Endothelial cell of umbilical vein (primary cell): ENCODE results near the gene PRAMEF5. TPM values are rescaled to one million over a fixed set of nuclear protein-coding genes. Genes with fewer than 3 reads are reported as not detected.
"Not testable (repeated sequence)": the region's sequence is repeated elsewhere in the genome, so short reads cannot be mapped to it uniquely, and the experiment has no call there.

ENCODE experiments used
- BruUV-seq: library from RNA; stranded (reverse); fragments of 400-500 nt; replicated peaks from 2 replicates; lab custom pipeline; 2021; lab: Mats Ljungman, UMichigan
- CTCF ChIA-PET: fragments of 300-600, 350-600 bp; sonication (Branson Sonifier 250); formaldehyde crosslinking; loops from one replicate; lab custom pipeline; 2021; ENCODE audit warnings: antibody characterized with exemption, inconsistent platforms; lab: Charles Lee
- POLR2A ChIA-PET: fragments of 300-600, 350-600 bp; sonication (Branson Sonifier 250); formaldehyde crosslinking; loops from one replicate; lab custom pipeline; 2021; ENCODE audit warnings: antibody characterized with exemption, inconsistent platforms; lab: Charles Lee
- DNase-seq: peaks from one replicate; pipeline ENCODE4 v3.0.0-alpha.2; 2011; ENCODE audit warnings: low read depth, low spot score
- FAIRE-seq: peaks from 2 replicates; lab custom pipeline; 2011; peaks lifted over from hg19 to GRCh38; lab: Jason Lieb, UNC
- H2AFZ ChIP-seq: 2 replicates; pipeline ENCODE4 v1.6.0; 2012; ENCODE audit warnings: low read depth, low read length, control low read depth, inconsistent platforms
- H3K27ac ChIP-seq: 2 replicates; pipeline ENCODE4 v1.5.1; 2011; ENCODE audit warnings: low read depth, mild to moderate bottlenecking, control low read depth, low read length, moderate library complexity; ENCODE audit not compliant: insufficient read depth
- H3K27me3 ChIP-seq, 2 experiments: 2 replicates each; pipeline versions ENCODE4 v1.6.0 to v1.6.1; 2011; ENCODE audit warnings: low read length in 2 of 2, mixed read lengths in 1 of 2; ENCODE audit not compliant: control insufficient read depth in 2 of 2, insufficient read depth in 2 of 2
- H3K36me3 ChIP-seq, 2 experiments: 2 replicates in 1 of 2; 3 replicates in 1 of 2; pipeline ENCODE4 v1.5.1; 2011; ENCODE audit warnings: low read length in 2 of 2, mild to moderate bottlenecking in 1 of 2, moderate library complexity in 1 of 2; ENCODE audit not compliant: control insufficient read depth in 2 of 2, insufficient read depth in 2 of 2; ENCODE audit errors: extremely low read depth in 1 of 2
- H3K4me1 ChIP-seq: 3 replicates; pipeline ENCODE4 v1.5.1; 2011; ENCODE audit warnings: mild to moderate bottlenecking, low read length; ENCODE audit not compliant: control insufficient read depth, insufficient read depth; ENCODE audit errors: extremely low read depth
- H3K4me2 ChIP-seq: 2 replicates; pipeline ENCODE4 v1.6.1; 2011; ENCODE audit warnings: low read length, control low read depth, mixed read lengths; ENCODE audit not compliant: insufficient read depth
- H3K4me3 ChIP-seq, 3 experiments: fragments of 200-600 bp in 1 of 3; sonication (generic), shearing (Covaris generic) in 1 of 3; replicated peaks in 1 of 3; 2 replicates each; pipeline ENCODE4 v1.5.1; 2011 to 2016; ENCODE audit warnings: control low read depth in 3 of 3, low read length in 3 of 3, mild to moderate bottlenecking in 2 of 3, inconsistent platforms in 1 of 3, low read depth in 1 of 3, moderate library complexity in 1 of 3; ENCODE audit not compliant: insufficient read depth in 1 of 3
- H3K79me2 ChIP-seq: 2 replicates; pipeline ENCODE4 v1.6.0; 2012; ENCODE audit warnings: low read length, inconsistent platforms; ENCODE audit not compliant: control insufficient read depth, insufficient read depth
- H3K9ac ChIP-seq: replicated peaks from 2 replicates; pipeline ENCODE3; 2011; ENCODE audit warnings: low read length, control low read depth; ENCODE audit not compliant: insufficient read depth; ENCODE audit errors: extremely low read depth
- H3K9me1 ChIP-seq: replicated peaks from 3 replicates; pipeline ENCODE4 v1.6.0; 2011; ENCODE audit warnings: mild to moderate bottlenecking, low read length; ENCODE audit not compliant: control insufficient read depth, insufficient read depth; ENCODE audit errors: extremely low read depth
- H3K9me3 ChIP-seq: replicated peaks from 2 replicates; pipeline ENCODE4 v1.5.1; 2012; ENCODE audit warnings: low read length, inconsistent platforms; ENCODE audit not compliant: control insufficient read depth, insufficient read depth
- H4K20me1 ChIP-seq: replicated peaks from 2 replicates; pipeline ENCODE3; 2011; ENCODE audit warnings: mild to moderate bottlenecking, low read length; ENCODE audit not compliant: control insufficient read depth, insufficient read depth; ENCODE audit errors: extremely low read depth
- dilution Hi-C: fragments of 300-500 bp; cut with MboI; formaldehyde crosslinking; loops from one replicate; pipeline ENCODE4 v1.15.0; 2019; ENCODE audit warnings: low sequenced_read_pairs; ENCODE audit not compliant: extremely low pct_ligation_motif_present
- intact Hi-C: fragments of 100-400 bp; cut with micrococcal nuclease; formaldehyde crosslinking; loops from one replicate; pipeline ENCODE4 v1.10.0; 2022
- polyA plus RNA-seq, 4 experiments: library from polyadenylated mRNA; depleted of rRNA in 3 of 4; stranded (reverse) in 3 of 4; unstranded in 1 of 4; fragments of >200 nt; gene quantifications; 2 replicates each; pipeline versions ENCODE4 v1.2.1 to v1.2.3, GENCODE V29; 2011 to 2012; ENCODE audit warnings: missing spikeins in 1 of 4
- total RNA-seq: library from RNA; stranded (reverse); gene quantifications from 2 replicates; pipeline ENCODE4 v1.2.3, GENCODE V29; 2021

Gene PRAMEF5
- total and polyA plus RNA-seq, 2 donors (not counting 3 experiments of a cell fraction or from before 2014, with no cell fraction given), result not detected

DNA sequence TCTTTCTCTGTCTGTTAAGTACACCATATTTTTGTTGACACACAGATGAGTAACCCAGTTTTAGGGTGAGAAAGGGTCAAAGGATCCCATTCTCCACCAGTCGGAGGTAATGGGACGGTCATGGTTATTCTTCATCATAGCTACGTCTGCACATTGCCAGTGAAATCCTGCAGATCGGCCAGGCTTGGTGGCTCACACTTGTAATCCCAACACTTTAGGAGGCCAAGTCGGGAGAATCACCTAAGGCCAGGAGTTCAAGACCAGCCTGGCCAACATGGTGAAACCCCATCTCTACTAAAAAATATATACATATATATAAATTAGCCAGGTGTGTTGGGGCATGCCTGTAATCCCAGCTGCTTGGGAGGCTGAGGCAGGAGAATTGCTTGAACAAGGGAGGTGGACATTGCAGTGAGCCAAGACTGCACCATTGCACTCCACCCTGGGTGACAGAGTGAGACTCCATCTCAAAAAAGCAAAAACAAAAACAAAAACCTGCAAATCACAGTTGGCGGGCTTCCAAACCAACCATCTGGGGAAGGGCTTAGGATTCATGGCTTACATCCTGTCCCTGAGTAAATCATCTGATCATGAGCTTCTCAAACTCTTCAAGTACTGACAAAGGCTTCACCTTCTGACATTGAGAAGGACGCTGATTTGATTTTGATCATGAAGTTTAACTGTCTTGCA, 22.8 kb upstream of the PRAMEF5 start:
- DNase-seq, H3K36me3 ChIP-seq, H3K27me3 ChIP-seq, BruUV-seq, H3K27ac ChIP-seq, intact Hi-C loops, H3K9ac ChIP-seq, POLR2A ChIA-PET, H3K9me1 ChIP-seq, H3K9me3 ChIP-seq, H3K4me1 ChIP-seq, CTCF ChIA-PET, dilution Hi-C loops, H3K4me2 ChIP-seq, H3K79me2 ChIP-seq, H3K4me3 ChIP-seq, H4K20me1 ChIP-seq, H2AFZ ChIP-seq, FAIRE-seq: not testable (repeated sequence)

DNA sequence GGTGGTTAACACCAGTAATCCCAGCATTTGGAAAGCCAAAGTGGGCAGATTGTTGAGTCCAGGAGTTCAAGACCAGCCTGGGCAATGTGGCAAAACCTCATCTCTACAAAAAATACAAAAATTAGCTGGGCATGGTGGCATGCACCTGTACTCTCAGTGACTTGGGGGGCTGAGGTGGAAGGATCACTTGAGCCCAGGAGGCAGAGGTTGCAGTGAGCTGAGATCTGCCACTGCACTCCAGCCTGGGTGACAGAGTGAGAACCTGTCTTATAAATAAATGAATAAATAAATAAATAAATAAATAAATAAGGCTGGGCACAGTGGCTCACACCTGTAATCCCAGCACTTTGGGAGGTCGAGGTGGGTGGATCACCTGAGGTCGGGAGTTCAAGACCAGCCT, 21.9 kb upstream of the PRAMEF5 start:
- H2AFZ ChIP-seq, H3K4me1 ChIP-seq, DNase-seq, H3K9ac ChIP-seq, dilution Hi-C loops, H3K4me2 ChIP-seq, H3K79me2 ChIP-seq, POLR2A ChIA-PET, H3K9me1 ChIP-seq, H4K20me1 ChIP-seq, H3K4me3 ChIP-seq, CTCF ChIA-PET, intact Hi-C loops, H3K9me3 ChIP-seq, H3K36me3 ChIP-seq, H3K27ac ChIP-seq, BruUV-seq, H3K27me3 ChIP-seq, FAIRE-seq: not testable (repeated sequence)

DNA sequence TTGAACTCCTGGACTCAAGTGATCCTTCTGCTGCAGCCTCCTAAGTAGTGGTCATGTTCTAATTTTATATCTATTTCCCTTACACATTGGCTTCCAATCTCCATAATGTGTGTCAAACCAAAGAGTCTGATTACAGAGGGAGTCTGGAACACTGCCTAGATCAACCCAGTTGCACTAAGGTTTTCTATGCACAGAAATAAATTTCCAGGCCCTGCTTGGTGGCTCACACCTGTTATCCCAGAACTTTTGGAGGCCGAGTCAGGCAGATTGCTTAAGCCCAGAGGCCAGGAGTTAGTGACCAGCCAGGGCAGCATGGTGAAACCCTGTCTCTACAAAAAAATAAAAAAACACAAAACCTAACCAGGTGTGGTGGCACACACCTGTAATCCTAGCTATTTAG, 19.9 kb upstream of the PRAMEF5 start:
- H2AFZ ChIP-seq, DNase-seq, H3K9me3 ChIP-seq, H3K9ac ChIP-seq, BruUV-seq, H3K4me1 ChIP-seq, FAIRE-seq, H3K27me3 ChIP-seq, H3K9me1 ChIP-seq, H3K4me2 ChIP-seq, H4K20me1 ChIP-seq, H3K79me2 ChIP-seq, H3K4me3 ChIP-seq, H3K36me3 ChIP-seq, intact Hi-C loops, H3K27ac ChIP-seq, POLR2A ChIA-PET, dilution Hi-C loops: not testable (repeated sequence)
- CTCF ChIA-PET, result interaction anchor here (0.6 kb wide), 1 partner anchor 1933 kb away, joined by 3 read pairs; no protein-coding TSS in a partner anchor

DNA sequence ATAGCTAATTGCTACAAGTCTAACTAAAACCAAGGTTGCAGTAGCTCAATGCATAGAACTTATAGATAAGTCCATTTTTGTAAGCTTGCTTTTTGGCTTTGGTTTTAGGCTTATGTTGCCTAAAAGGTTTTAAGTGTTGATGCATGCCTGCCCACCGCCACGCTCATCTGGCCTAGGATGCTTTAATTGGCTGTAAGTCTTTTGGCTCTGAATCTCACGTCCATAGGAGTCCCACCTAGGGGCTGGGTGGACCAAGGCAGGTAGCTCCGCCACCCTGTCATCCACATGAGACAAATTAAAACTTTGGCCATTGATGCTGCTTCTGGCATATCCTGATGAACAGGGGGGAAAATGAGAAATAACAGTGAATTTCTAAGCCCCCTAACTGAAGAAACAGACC, 16.4 kb upstream of the PRAMEF5 start:
- dilution Hi-C loops, H3K27ac ChIP-seq, H2AFZ ChIP-seq, H3K4me3 ChIP-seq, H3K4me2 ChIP-seq, H3K9me3 ChIP-seq, CTCF ChIA-PET, H3K9me1 ChIP-seq, FAIRE-seq, H3K27me3 ChIP-seq, H3K79me2 ChIP-seq, H4K20me1 ChIP-seq, H3K36me3 ChIP-seq, POLR2A ChIA-PET, intact Hi-C loops, BruUV-seq, DNase-seq, H3K9ac ChIP-seq, H3K4me1 ChIP-seq: not testable (repeated sequence)
